Measurements from ENCODE around the gene PDP2.

Gene PDP2

GRCh38 chr16:66924527-66925321, 44.4 kb downstream of the PDP2 start:
- no peak for DNase-seq (ENCODE audit: low read depth in 1 of 2, low spot score in 1 of 2)

GRCh38 chr16:66925322-66925840, 45.1 kb downstream of the PDP2 start, which contains the start of gene RRAD:
TSS of gene RRAD (minus strand) at chr16:66925535. CDS start at chr16:66925179, 356 bp downstream.
- TF ChIP-seq POLR2AphosphoS5 (IDR thresholded peaks at IDR 0.05; ENCODE audit: low read depth) (no peak), SPI1 (IDR thresholded peaks at IDR 0.05; ENCODE audit: borderline replicate concordance, low read depth) (no peak), GABPA (IDR thresholded peaks at IDR 0.05; ENCODE audit: low read depth) (no peak), CTCF (IDR thresholded peaks at IDR 0.05; ENCODE audit: insufficient read depth, low read length) (no peak), REST (IDR thresholded peaks at IDR 0.05; ENCODE audit: insufficient replicate concordance, low read depth) (no peak)
- DNase-seq (ENCODE audit: low read depth in 1 of 2, low spot score in 1 of 2) = no peak
- no peak within 1 kb of the TSS for H3K4me3 ChIP-seq (replicated peaks; ENCODE audit: insufficient read depth, low read length)
- no peak within 1 kb of the TSS for H3K27ac ChIP-seq (replicated peaks)
- H3K27me3 ChIP-seq (ENCODE audit: insufficient read depth, poor library complexity, severe bottlenecking) = peaks cover 36% of the 10 kb centered on the region

More at GRCh38 chr16:66924527-66925321, 44.4 kb downstream of the PDP2 start:
- Histone ChIP-seq H3K4me3 (replicated peaks; ENCODE audit: insufficient read depth, low read length) (no peak overlapping the region), H3K27ac (replicated peaks) (no peak overlapping the region), H3K27me3 (ENCODE audit: insufficient read depth, poor library complexity, severe bottlenecking) (peaks cover 36% of the 10 kb centered on the region)
- no peak for TF ChIP-seq GABPA (IDR thresholded peaks at IDR 0.05; ENCODE audit: low read depth)
- TF ChIP-seq CTCF (IDR thresholded peaks at IDR 0.05; ENCODE audit: insufficient read depth, low read length) = peak; percentile 23

GRCh38 chr16:66926171-66926947, 46.0 kb downstream of the PDP2 start:
- no peak for TF ChIP-seq SPI1 (IDR thresholded peaks at IDR 0.05; ENCODE audit: borderline replicate concordance, low read depth)
- no peak overlapping the region for H3K4me3 ChIP-seq (replicated peaks; ENCODE audit: insufficient read depth, low read length)
- DNase-seq (ENCODE audit: low read depth in 1 of 2, low spot score in 1 of 2) = no peak
- H3K27ac ChIP-seq (replicated peaks) = no peak overlapping the region
- peaks cover 31% of the 10 kb centered on the region for H3K27me3 ChIP-seq (ENCODE audit: insufficient read depth, poor library complexity, severe bottlenecking)

GRCh38 chr16:66926961-66927436, 46.7 kb downstream of the PDP2 start:
- peaks cover 31% of the 10 kb centered on the region for H3K27me3 ChIP-seq (ENCODE audit: insufficient read depth, poor library complexity, severe bottlenecking)
- TF ChIP-seq SPI1 (IDR thresholded peaks at IDR 0.05; ENCODE audit: borderline replicate concordance, low read depth) (no peak), REST (IDR thresholded peaks at IDR 0.05; ENCODE audit: insufficient replicate concordance, low read depth) (no peak), GABPA (IDR thresholded peaks at IDR 0.05; ENCODE audit: low read depth) (no peak), POLR2AphosphoS5 (IDR thresholded peaks at IDR 0.05; ENCODE audit: low read depth) (no peak), CTCF (IDR thresholded peaks at IDR 0.05; ENCODE audit: insufficient read depth, low read length) (no peak)
- no peak for DNase-seq (ENCODE audit: low read depth in 1 of 2, low spot score in 1 of 2)
- no peak overlapping the region for H3K4me3 ChIP-seq (replicated peaks; ENCODE audit: insufficient read depth, low read length)
- no peak overlapping the region for H3K27ac ChIP-seq (replicated peaks)

Data from HL-60 (cell line).